Fibroblast of pulmonary artery (primary cell): ENCODE data around the gene APH1A.

Source experiments
- DNase-seq: peaks from one replicate; pipeline ENCODE4 v3.0.0-alpha.2; 2010; ENCODE audit warnings: low read depth
- H3K4me3 ChIP-seq: replicated peaks from 2 replicates; pipeline ENCODE4 v1.5.1; 2011; ENCODE audit warnings: low read depth, mild to moderate bottlenecking, control low read depth, low read length, moderate library complexity
- TF ChIP-seq, protein P1 (sequence below): IDR thresholded peaks from 2 replicates; pipeline ENCODE4 v1.5.1; 2011; ENCODE audit warnings: mild to moderate bottlenecking, control low read depth, low read length, inconsistent platforms; ENCODE audit errors: missing control alignments

The APH1A gene

DNA sequence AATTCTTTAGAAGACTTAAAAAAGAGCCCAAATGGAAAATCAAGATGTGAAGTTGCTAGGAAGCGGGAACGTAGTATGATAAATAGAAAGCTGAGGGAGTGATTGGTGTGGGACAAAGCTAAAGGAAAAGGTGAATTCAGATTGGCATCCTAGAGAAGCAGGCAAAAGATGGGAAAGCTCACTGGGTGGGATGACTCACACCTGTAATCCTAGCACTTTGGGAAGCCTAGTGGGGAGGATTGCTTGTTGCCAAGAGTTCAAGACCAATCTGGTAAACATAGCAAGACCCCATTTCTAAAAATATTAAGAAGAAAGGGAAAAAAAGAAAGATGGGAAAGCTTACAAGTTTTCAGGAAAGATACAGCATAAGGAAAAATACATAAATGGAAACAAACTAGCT, 26.7 kb upstream of the APH1A start:
- H3K4me3 ChIP-seq: no peak overlapping the region
- TF ChIP-seq, protein P1, sequence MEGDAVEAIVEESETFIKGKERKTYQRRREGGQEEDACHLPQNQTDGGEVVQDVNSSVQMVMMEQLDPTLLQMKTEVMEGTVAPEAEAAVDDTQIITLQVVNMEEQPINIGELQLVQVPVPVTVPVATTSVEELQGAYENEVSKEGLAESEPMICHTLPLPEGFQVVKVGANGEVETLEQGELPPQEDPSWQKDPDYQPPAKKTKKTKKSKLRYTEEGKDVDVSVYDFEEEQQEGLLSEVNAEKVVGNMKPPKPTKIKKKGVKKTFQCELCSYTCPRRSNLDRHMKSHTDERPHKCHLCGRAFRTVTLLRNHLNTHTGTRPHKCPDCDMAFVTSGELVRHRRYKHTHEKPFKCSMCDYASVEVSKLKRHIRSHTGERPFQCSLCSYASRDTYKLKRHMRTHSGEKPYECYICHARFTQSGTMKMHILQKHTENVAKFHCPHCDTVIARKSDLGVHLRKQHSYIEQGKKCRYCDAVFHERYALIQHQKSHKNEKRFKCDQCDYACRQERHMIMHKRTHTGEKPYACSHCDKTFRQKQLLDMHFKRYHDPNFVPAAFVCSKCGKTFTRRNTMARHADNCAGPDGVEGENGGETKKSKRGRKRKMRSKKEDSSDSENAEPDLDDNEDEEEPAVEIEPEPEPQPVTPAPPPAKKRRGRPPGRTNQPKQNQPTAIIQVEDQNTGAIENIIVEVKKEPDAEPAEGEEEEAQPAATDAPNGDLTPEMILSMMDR: no peak

GRCh38 chr1:150293433-150294253, 24.8 kb upstream of the APH1A start, which contains the start of gene MRPS21:
Gene MRPS21, plus strand, starts transcription at chr1:150293861. Its CDS starts 506 bp downstream, at chr1:150294367.
- peak within 1 kb of the TSS; percentile 80 for H3K4me3 ChIP-seq
- peak; percentile 94 for DNase-seq
- TF ChIP-seq, protein P1: no peak

More for the DNA sequence above, 26.7 kb upstream of the APH1A start:
- no peak for DNase-seq

- no peak for DNase-seq
- TF ChIP-seq, protein P1: no peak
Measured at GRCh38 chr1:150288822-150289221, 20.0 kb upstream of the APH1A start.

DNA sequence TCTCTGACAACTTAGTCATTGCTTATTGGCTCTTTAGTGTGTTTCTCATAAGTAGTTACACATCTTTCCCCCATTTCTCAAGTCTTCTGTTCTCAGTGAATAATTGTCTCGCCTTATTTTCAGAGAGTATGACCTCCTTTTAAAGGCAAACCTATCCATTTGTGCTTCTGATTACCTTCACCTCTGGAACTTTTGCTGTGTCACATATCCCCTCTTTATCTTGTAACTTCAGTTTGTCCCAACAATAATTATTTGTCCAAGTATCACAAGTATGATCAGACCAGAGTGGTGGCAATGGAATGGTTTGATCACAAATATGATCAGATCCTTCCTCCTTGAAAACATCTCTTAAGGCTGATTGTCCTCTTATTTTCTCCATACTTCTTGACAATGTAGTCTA, 19.6 kb upstream of the APH1A start:
- no peak for DNase-seq
- TF ChIP-seq, protein P1: no peak
- no peak overlapping the region for H3K4me3 ChIP-seq

More at GRCh38 chr1:150288822-150289221, 20.0 kb upstream of the APH1A start:
- no peak overlapping the region for H3K4me3 ChIP-seq

GRCh38 chr1:150283260-150283659, 14.4 kb upstream of the APH1A start:
- TF ChIP-seq, protein P1: no peak
- no peak for DNase-seq
- H3K4me3 ChIP-seq: peak overlapping the region; percentile 60

- TF ChIP-seq, protein P1: no peak
- H3K4me3 ChIP-seq: peak overlapping the region; percentile 60
- no peak for DNase-seq
Measured at GRCh38 chr1:150282558-150282958, 13.7 kb upstream of the APH1A start.
